ENCODE data around the gene TNP2. TPM values are rescaled to one million over a fixed set of nuclear protein-coding genes. Genes with fewer than 3 reads are reported as not detected.

TNP2 gene
- total and polyA plus RNA-seq, 9 of the 15 experiments (the other 6 are each of a cell fraction or from before 2014, with no cell fraction given), result not detected

DNA sequence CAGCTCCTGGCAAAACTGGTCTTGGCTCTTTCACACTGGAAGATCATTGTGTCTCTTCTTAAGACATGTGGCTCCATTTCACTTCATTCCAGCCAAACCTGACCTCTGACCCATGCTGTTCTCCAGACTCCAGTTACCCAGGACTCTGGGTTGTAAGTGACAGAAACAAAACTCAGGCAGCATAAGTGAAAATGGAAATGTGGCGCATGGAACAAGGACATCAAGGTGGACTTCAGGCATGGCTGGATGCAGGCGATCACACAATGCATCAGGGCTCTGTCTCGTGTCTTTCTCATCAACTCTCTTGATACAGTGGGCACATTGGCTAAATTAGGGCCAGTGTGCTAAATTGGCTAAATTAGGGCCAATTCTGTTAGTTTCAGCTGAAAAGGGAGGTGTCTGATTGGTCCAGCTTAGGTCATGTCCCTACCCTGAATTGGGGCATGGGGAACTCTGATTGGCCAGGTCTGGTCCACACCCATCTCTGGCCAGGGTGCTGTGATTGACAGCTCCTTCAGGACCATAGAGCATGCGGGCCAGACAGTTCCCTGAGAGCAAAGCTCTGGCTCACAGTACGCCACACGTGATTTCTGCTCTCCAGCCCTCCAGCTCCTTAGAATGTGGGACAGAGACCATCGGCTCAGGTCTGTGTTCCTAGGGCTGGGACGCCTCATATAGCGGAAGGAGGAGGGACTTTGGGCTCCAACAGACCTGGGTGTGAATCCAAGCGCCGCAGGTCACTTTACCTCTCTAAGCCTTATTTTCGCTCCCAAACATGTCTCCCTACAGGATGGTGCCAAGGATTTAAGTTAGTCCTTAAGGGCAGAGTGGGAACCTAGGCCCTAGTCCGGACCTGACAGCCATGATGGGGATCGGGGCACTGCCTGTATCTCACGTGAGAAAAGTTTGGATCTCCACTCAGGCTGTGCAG is 30.6 kb downstream of the TNP2 start (continued):
- TF ChIP-seq ZNF830 (CRISPR knock-in tag; IDR thresholded peaks at IDR 0.05) (no peak), TOE1 (IDR thresholded peaks at IDR 0.05; ENCODE audit: borderline replicate concordance) (peak; percentile 49; the same call in 1 of the 2 replicates), TOE1 (CRISPR knock-in tag; IDR thresholded peaks at IDR 0.05; ENCODE audit: borderline replicate concordance, low read depth) (no peak), NFIX (CRISPR knock-in tag; IDR thresholded peaks at IDR 0.05; ENCODE audit: low read depth) (no peak), NR4A1 (CRISPR knock-in tag; IDR thresholded peaks at IDR 0.05) (no peak), NR4A1 (tag; IDR thresholded peaks at IDR 0.05) (no peak), FOXP1 (CRISPR knock-in tag; IDR thresholded peaks at IDR 0.05) (no peak), HNRNPL (IDR thresholded peaks at IDR 0.05; ENCODE audit: low read depth, low read length) (no peak), RFX5 (IDR thresholded peaks at IDR 0.05; ENCODE audit: low read depth, low read length) (no peak), ZNF408 (CRISPR knock-in tag; IDR thresholded peaks at IDR 0.05; ENCODE audit: low read depth) (no peak), SREBF1 (IDR thresholded peaks at IDR 0.05; ENCODE audit: borderline replicate concordance, low read depth, low read length) (no peak), ZNF445 (CRISPR knock-in tag; IDR thresholded peaks at IDR 0.05; ENCODE audit: low read depth) (no peak), GABPA (tag; conservative IDR thresholded peaks at IDR 0.05; ENCODE audit: low read depth) (no peak), ZNF395 (CRISPR knock-in tag; IDR thresholded peaks at IDR 0.05) (no peak), HDAC2 (IDR thresholded peaks at IDR 0.05) (no peak), YY1 (IDR thresholded peaks at IDR 0.05; ENCODE audit: borderline replicate concordance in 1 of 3, control insufficient read depth in 1 of 3, extremely low read depth in 1 of 3, insufficient read depth in 3 of 3, insufficient read length in 1 of 3, insufficient replicate concordance in 2 of 3, low read depth in 1 of 3, low read length in 2 of 3) (peak; percentile 23 to 89 (median 71)), ETV5 (CRISPR knock-in tag; IDR thresholded peaks at IDR 0.05; ENCODE audit: low read depth) (no peak), BMI1 (IDR thresholded peaks at IDR 0.05; ENCODE audit: low read length) (no peak), ZBTB8A (IDR thresholded peaks at IDR 0.05; ENCODE audit: partially characterized antibody) (no peak), ZNF121 (CRISPR knock-in tag; conservative IDR thresholded peaks at IDR 0.05) (no peak), ATF6 (CRISPR knock-in tag; IDR thresholded peaks at IDR 0.05) (no peak), PHF20 (IDR thresholded peaks at IDR 0.05; ENCODE audit: partially characterized antibody) (peak; percentile 37), ZNF655 (CRISPR knock-in tag; IDR thresholded peaks at IDR 0.05) (no peak), TAF15 (IDR thresholded peaks at IDR 0.05; ENCODE audit: low read depth, low read length) (no peak)

Data from K562 (cell line).